IPS-18a (cell line): Measurements from ENCODE around the gene NMUR1.

ENCODE experiments used
- H3K27ac ChIP-seq: one replicate; pipeline ENCODE4 v1.5.1; 2013; ENCODE audit warnings: low read length
- H3K27me3 ChIP-seq: one replicate; pipeline ENCODE4 v1.6.1; 2013; ENCODE audit warnings: mild to moderate bottlenecking, low read length; ENCODE audit not compliant: control insufficient read depth, insufficient read depth
- H3K36me3 ChIP-seq: one replicate; pipeline ENCODE4 v1.6.1; 2013; ENCODE audit warnings: low read depth, low read length; ENCODE audit not compliant: control insufficient read depth
- H3K4me1 ChIP-seq: one replicate; pipeline ENCODE4 v1.6.1; 2013; ENCODE audit warnings: low read depth, low read length; ENCODE audit not compliant: control insufficient read depth
- H3K4me3 ChIP-seq: one replicate; pipeline ENCODE4 v1.5.1; 2013; ENCODE audit warnings: low read length
- H3K9ac ChIP-seq: one replicate; pipeline ENCODE4 v1.6.1; 2013; ENCODE audit warnings: mild to moderate bottlenecking, low read length, moderate library complexity
- H3K9me3 ChIP-seq: one replicate; pipeline ENCODE4 v1.6.1; 2013; ENCODE audit warnings: low read depth, low read length; ENCODE audit not compliant: control insufficient read depth

The NMUR1 gene

GRCh38 chr2:231476920-231477319 is 53.3 kb downstream of the NMUR1 start:
- Histone ChIP-seq H3K4me1 (no peaks in the 10 kb centered on the region), H3K36me3 (no peaks in the 10 kb centered on the region), H3K9me3 (no peaks in the 10 kb centered on the region), H3K27ac (no peak overlapping the region), H3K27me3 (no peaks in the 10 kb centered on the region), H3K4me3 (no peak overlapping the region), H3K9ac (no peak overlapping the region)

- Histone ChIP-seq H3K4me1 (no peaks in the 10 kb centered on the region), H3K9me3 (no peaks in the 10 kb centered on the region), H3K36me3 (no peaks in the 10 kb centered on the region), H3K9ac (no peak overlapping the region), H3K27me3 (no peaks in the 10 kb centered on the region), H3K4me3 (no peak overlapping the region), H3K27ac (no peak overlapping the region)
Observed at GRCh38 chr2:231475965-231476364, 54.3 kb downstream of the NMUR1 start.
